AG04449 (cell line): ENCODE results near the gene FASTK.

Experiments used
- CTCF ChIA-PET: fragments of 350-600 bp; formaldehyde crosslinking; extraction: SDS; loops from one replicate; lab custom pipeline; 2021; ENCODE audit warnings: antibody characterized with exemption; lab: Yijun Ruan, JAX
- POLR2A ChIA-PET: fragments of 400-600, 350-600 bp; formaldehyde crosslinking; extraction: SDS; loops from one replicate; lab custom pipeline; 2020; ENCODE audit warnings: antibody characterized with exemption, inconsistent platforms; lab: Yijun Ruan, JAX
- DNase-seq: peaks from one replicate; pipeline ENCODE4 v3.0.0-alpha.2; 2010; ENCODE audit warnings: low read depth, low spot score
- H3K4me3 ChIP-seq: 2 replicates; pipeline ENCODE4 v1.5.1; 2011; ENCODE audit warnings: low read depth, mild to moderate bottlenecking, control low read depth, low read length
- CTCF ChIP-seq: IDR thresholded peaks from one replicate; pipeline ENCODE4 v1.5.1; 2011; ENCODE audit warnings: mild to moderate bottlenecking, moderate library complexity, low read length, control low read depth, inconsistent platforms; ENCODE audit not compliant: insufficient read depth; ENCODE audit errors: missing control alignments

The FASTK gene

DNA sequence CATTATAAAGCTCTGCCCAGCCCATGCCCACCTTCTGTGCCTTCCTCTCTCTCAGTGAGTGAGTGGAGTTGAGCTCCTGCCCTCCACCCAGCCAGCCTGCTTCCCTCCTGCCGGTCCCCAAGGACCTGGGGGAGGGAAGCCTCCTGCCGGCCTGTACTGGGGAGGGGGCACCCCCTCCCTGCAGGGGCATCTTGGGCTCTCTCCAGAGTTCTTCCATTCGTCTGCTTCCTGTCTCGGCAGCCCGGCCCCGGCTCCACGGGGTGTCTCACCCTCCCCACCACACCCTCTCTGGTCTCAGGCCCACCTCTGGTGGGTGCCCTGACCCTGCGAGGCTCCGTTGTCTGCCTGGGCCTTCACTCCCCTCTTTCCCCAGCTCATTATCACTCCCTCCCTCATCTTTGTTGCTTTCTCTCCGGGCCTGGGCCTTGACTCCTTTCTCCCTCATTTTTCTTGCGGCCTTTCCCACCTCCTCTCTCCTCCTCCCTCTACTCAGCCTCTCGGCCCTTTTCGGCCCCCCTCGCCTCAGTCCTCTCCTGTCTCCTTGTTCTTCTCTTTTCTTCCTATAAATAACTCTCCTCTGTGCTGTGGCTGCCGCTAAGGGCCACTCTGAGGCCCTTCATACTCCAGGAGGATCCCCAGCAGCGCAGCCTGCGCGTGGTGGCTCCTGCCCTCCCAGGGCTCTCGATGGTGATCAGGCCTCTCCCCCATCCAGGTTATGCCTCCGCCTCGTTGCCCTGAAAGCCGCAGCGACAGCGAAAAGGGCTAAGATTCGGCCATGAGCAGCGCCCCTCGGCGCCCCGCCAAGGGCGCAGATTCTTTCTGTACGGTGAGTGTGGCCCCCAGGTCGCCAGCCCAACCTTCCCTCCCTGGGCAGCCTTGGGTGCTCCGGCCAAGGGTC, 19.1 kb downstream of the FASTK start:
- CTCF ChIA-PET, result interaction anchor here (1.0 to 4.8 kb wide), 7 partner anchors 8 to 52 kb away, joined by 3 to 48 read pairs (median 4); no protein-coding TSS in a partner anchor
- POLR2A ChIA-PET, result interaction anchor here (1.2 to 1.5 kb wide), 3 partner anchors 17 to 33 kb away, joined by 4 to 7 read pairs (median 4); partner anchors contain the start of genes ABCB8 and FASTK
- H3K4me3 ChIP-seq, result peak overlapping the region; percentile 75
- no peak for TF ChIP-seq CTCF
- no peak for DNase-seq

DNA sequence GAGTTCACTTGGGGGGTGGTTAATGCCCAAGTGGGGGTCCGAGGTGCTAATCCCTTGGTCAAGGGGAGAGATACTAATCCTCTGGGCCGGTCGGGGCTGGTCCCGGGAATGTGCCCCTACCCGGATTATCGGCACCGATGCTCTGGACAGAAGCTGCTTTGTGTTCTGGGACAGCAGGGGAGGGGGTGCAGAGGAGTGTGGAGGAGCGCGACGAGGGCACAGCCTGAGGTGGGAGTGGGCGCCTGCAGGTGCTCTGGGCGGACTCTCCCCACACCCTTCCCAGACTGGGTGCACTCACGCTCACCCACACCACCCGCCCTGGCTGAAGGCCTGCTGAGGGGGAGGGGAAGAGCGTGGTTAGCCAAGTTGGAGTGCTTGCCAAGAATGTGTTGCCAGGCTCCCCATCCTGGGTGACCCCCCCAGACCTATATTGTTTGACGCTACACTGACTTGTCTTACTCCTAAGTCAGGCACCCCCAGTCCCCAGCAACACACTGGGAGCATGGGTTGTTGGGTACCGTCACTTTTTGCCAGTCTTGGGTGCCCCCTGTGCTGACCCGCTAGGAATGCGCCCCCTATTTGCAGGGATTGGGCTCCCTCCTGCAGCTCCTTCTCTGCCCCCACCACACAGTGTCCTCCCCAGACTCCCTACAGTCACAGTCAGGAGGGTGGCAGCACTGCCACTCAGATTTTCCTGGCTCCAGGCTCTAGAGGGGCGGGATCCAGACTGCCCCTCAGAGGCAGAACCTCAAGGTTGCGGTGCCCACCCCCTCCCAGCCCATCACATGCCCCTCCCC, 20.0 kb downstream of the FASTK start:
- DNase-seq, result no peak
- ChIA-PET CTCF (interaction anchor here (0.6 to 4.8 kb wide), 11 partner anchors 8 to 64 kb away, joined by 3 to 48 read pairs (median 4); no protein-coding TSS in a partner anchor), POLR2A (interaction anchor here (1.2 kb wide), 2 partner anchors 20 to 32 kb away, joined by 3 to 4 read pairs; partner anchors contain the start of genes ABCB8 and FASTK)
- TF ChIP-seq CTCF, result peak; percentile 14
- H3K4me3 ChIP-seq, result peak overlapping the region; percentile 75

DNA sequence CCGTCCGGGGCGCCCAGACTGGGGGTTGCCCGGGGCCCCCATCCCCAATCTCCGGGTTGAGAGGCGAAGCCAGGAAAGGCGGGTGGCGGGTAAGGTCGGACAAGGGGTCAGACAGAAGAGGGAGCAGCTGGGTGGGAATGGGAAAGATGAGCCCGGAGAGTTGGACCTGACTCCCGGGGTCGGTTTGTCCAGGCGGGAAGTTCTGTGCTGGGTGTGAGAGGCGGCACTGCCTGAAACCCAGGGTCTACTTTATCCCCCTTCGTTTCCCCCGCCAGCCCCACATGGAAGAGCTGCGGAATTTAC, 20.5 kb downstream of the FASTK start:
- H3K4me3 ChIP-seq, result peak overlapping the region; percentile 75
- no peak for TF ChIP-seq CTCF
- no peak for DNase-seq
- ChIA-PET POLR2A (interaction anchor here (1.2 kb wide), 1 partner anchor 20 kb away, joined by 3 read pairs; the partner anchor contains the start of gene FASTK), CTCF (interaction anchor here (0.6 to 4.8 kb wide), 7 partner anchors 17 to 64 kb away, joined by 3 to 48 read pairs (median 5); no protein-coding TSS in a partner anchor)

DNA sequence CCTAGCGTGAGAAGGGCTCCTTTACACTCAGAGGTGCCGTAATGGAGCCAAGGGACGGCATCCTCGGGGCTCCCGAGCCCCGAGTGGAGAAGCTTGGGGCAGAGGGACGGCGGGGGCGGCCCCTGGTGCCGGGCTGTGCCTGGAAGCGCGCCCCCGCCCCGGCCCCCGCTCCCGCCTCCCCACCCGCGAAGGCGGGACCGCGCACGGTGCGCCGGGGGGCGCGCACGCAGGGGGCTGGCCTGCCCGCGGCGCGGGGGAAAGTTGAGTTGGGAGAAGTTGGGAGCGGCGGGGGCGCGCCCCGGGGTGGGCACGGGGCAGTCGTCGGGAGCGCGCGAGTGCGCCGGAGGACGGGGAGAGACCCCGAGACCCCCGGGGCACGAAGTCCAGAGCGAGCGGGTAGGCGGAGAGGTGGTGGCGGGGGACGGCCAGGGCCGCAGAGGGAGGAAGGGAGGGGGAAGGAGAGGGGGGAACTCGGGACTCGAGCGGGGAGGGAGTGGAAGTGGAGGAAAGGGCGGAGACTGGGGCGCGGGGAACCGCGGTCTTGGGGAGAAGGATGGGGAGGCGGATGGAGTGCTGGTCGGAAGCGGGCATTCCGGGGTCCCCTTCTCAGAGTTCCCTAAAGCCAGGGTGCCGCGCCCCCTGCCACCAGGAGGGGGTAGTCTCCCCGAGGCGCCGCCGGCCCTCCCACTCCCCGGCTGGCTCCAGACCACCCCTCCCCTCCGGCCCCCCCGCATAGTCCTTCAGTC, 21.1 kb downstream of the FASTK start, which contains the start of gene SLC4A2:
SLC4A2 (plus strand) TSS at position 223 of the 746 bp plus-strand sequence. CDS start 2,399 bp downstream, outside the sequence.
- H3K4me3 ChIP-seq, result peak within 1 kb of the TSS; percentile 75
- TF ChIP-seq CTCF, result peak; percentile 67
- CTCF ChIA-PET, result interaction anchor here (0.6 to 4.8 kb wide), 10 partner anchors 17 to 65 kb away, joined by 3 to 48 read pairs (median 4); no protein-coding TSS in a partner anchor
- POLR2A ChIA-PET, result interaction anchor here (1.1 to 1.2 kb wide), 2 partner anchors 21 kb away, joined by 3 to 6 read pairs; partner anchors contain the start of gene FASTK
- DNase-seq, result no peak

GRCh38 chr7:151058781-151059366, 21.7 kb downstream of the FASTK start:
- ChIA-PET CTCF (interaction anchor here (1.0 to 2.4 kb wide), 5 partner anchors 18 to 54 kb away, joined by 3 to 11 read pairs (median 5); no protein-coding TSS in a partner anchor), POLR2A (interaction anchor here (1.1 to 1.7 kb wide), 2 partner anchors 22 to 31 kb away, joined by 6 to 9 read pairs; partner anchors contain the start of genes ABCB8 and FASTK)
- DNase-seq, result no peak
- H3K4me3 ChIP-seq, result peak overlapping the region; percentile 73
- no peak for TF ChIP-seq CTCF
